H1 (cell line): ENCODE measurements around the gene ACKR1. TPM values are rescaled to one million over a fixed set of nuclear protein-coding genes. Genes with fewer than 3 reads are reported as not detected.
A peak's percentile ranks its signal among the peaks of the same experiment; 100 is the strongest.

Experiments used
- RBBP5 ChIP-seq: IDR thresholded peaks from 2 replicates; pipeline ENCODE4 v1.7.1; 2012; ENCODE audit warnings: low read depth, mild to moderate bottlenecking, inconsistent platforms, low read length, moderate library complexity, borderline replicate concordance
- polyA plus RNA-seq, 7 experiments: library from polyadenylated mRNA; depleted of rRNA in 3 of 7; stranded (reverse) in 5 of 7; unstranded in 2 of 7; fragments of >200 nt in 5 of 7; fragments of 200-250 nt in 2 of 7; gene quantifications; 1 replicate in 5 of 7; 2 replicates in 1 of 7; 4 replicates in 1 of 7; pipeline versions ENCODE4 v1.2.1 to v1.2.3, GENCODE V29; 2011 to 2013; ENCODE audit warnings: missing spikeins in 2 of 7, mixed read lengths in 2 of 7
- total RNA-seq: library from RNA; stranded (reverse); fragmentation: NEBNext Ultra II Directional; extraction: Animal tissue kit (Norgen Biotek cat#: 25700); gene quantifications from 2 replicates; pipeline ENCODE4 v1.2.1, GENCODE V29; 2021

ACKR1 gene
- total and polyA plus RNA-seq, 2 of the 8 experiments (the other 6 are each of a cell fraction or from before 2014, with no cell fraction given) = 0.61 to 1.00 TPM

DNA sequence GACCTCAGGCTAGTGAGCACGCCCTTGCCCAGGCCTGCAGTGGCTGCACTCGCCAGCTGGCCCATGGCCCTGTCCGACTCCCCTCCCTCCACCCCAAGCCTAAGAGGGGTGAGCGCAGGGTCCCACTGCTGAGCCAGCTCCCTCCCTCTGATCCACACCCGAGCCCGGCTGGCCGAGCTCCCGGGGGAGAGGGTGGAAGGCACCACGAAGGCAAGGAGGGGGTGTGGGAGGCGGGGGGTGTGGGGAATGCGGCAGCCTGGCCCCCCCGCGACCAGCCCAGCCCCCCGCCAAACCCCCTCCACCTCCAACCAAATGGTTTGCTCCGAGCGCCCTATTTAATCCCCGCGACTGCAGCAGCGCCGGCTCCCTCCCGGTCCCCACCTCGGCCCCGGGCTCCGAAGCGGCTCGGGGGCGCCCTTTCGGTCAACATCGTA is 33.4 kb upstream of the ACKR1 start, which contains the start of gene CADM3 (continued):
- TF ChIP-seq RBBP5 = peak; percentile 92
